Measurements from ENCODE around the gene SLC6A13. TPM values are rescaled to one million over a fixed set of nuclear protein-coding genes. Genes with fewer than 3 reads are reported as not detected.

The SLC6A13 gene
- total RNA-seq, 1 donor from 2014 or later: 0.79 TPM

DNA sequence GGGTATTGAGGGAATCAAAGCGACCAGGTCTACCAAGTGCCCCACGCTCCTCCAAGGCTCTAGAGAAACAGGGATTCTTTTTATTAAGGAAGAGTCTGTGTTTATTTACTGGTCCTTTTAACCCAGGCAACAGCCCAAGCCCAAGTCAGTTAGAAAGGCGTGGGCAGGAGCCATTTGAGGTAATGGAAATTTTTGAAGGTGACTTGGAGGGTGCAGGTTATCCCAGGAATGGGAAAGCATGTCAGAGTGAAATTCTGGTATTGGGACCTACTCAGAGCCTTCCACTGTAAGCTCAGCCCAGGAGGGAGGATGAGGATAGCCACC lies 51.5 kb downstream of the SLC6A13 start:
- DNase-seq (ENCODE audit: low read depth) (no peak), FAIRE-seq (no peak)
- TF ChIP-seq, protein P1, sequence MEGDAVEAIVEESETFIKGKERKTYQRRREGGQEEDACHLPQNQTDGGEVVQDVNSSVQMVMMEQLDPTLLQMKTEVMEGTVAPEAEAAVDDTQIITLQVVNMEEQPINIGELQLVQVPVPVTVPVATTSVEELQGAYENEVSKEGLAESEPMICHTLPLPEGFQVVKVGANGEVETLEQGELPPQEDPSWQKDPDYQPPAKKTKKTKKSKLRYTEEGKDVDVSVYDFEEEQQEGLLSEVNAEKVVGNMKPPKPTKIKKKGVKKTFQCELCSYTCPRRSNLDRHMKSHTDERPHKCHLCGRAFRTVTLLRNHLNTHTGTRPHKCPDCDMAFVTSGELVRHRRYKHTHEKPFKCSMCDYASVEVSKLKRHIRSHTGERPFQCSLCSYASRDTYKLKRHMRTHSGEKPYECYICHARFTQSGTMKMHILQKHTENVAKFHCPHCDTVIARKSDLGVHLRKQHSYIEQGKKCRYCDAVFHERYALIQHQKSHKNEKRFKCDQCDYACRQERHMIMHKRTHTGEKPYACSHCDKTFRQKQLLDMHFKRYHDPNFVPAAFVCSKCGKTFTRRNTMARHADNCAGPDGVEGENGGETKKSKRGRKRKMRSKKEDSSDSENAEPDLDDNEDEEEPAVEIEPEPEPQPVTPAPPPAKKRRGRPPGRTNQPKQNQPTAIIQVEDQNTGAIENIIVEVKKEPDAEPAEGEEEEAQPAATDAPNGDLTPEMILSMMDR (IDR thresholded peaks at IDR 0.05; ENCODE audit: insufficient read depth, low read length, severe bottlenecking): no peak
- H3K36me3 ChIP-seq (ENCODE audit: control insufficient read depth, insufficient read depth, low read length): no peaks in the 10 kb centered on the region
- peaks cover 11% of the 10 kb centered on the region for H3K27me3 ChIP-seq (ENCODE audit: control insufficient read depth, insufficient read depth, low read length)
- no peak overlapping the region for H3K4me3 ChIP-seq (ENCODE audit: low read depth, low read length)

DNA sequence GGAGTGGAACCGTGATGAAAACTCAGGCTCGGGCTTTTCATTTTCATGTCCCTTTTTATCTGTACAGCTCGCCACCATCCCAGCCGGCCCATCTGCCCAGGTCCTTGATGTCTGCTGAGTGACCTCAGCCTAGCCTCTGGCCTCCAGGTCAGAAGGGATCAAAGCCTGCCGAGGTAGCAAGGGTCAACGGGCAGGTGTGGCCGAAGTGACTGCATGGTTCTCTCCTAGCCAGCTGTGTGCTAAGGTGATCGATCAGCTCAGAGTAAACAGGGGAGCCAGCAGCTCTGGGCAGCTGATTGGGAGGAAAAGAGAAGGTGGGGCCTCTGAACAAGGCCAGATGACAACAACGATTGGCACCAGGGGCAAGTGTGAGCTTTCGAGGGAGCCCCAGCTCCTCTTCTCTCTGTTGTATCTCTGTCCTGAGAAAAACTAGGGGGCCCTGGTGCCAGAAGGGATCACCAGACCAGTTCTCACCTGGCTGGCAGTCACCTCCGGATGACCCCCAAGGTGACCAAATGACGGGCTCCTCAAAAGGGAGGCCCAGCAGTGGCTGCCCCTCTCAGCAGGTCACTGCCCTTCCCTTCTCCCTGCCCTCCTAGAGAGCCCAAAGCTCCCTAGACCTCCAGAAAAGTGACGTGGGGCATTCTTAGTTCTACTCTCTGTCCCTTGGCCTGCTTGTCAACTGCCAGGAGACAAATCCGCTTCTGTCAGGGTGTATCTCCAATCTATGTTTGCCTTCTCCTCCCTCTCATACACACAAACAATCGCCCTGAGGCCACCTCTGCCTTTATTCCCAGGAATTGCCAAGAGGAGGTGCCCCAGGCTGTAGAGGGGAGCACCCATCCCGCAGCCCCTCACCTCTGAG lies 52.1 kb downstream of the SLC6A13 start:
- FAIRE-seq: no peak

DNA sequence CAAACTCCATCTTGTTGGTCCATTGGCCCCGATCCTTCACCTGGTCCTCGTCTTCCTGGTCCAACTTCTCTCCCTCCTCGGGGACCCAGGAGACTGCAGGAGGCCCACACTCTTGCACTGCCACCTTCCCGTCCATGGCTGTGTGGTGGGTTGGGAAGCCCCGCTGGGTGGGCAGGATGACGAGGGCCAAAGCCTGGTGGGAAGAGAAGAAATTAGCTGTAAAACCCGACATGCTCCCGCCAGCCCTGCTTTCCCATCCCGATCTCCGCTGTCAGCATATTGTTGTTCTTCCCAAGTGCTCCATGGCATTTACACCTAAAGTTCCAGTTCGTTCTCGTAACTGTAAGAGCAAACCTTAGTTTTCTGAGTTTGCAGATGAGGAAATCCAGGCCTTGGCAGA lies 52.8 kb downstream of the SLC6A13 start:
- H3K4me3 ChIP-seq (ENCODE audit: low read depth, low read length): no peak overlapping the region
- no peaks in the 10 kb centered on the region for H3K36me3 ChIP-seq (ENCODE audit: control insufficient read depth, insufficient read depth, low read length)
- TF ChIP-seq, protein P1 (IDR thresholded peaks at IDR 0.05; ENCODE audit: insufficient read depth, low read length, severe bottlenecking): no peak
- FAIRE-seq (peak; percentile 47), DNase-seq (ENCODE audit: low read depth) (no peak)
- peaks cover 13% of the 10 kb centered on the region for H3K27me3 ChIP-seq (ENCODE audit: control insufficient read depth, insufficient read depth, low read length)

More for the DNA sequence above, 52.1 kb downstream of the SLC6A13 start:
- Histone ChIP-seq H3K4me3 (ENCODE audit: low read depth, low read length) (no peak overlapping the region), H3K36me3 (ENCODE audit: control insufficient read depth, insufficient read depth, low read length) (no peaks in the 10 kb centered on the region), H3K27me3 (ENCODE audit: control insufficient read depth, insufficient read depth, low read length) (peaks cover 11% of the 10 kb centered on the region)
- TF ChIP-seq, protein P1 (IDR thresholded peaks at IDR 0.05; ENCODE audit: insufficient read depth, low read length, severe bottlenecking): no peak
- no peak for DNase-seq (ENCODE audit: low read depth)

DNA sequence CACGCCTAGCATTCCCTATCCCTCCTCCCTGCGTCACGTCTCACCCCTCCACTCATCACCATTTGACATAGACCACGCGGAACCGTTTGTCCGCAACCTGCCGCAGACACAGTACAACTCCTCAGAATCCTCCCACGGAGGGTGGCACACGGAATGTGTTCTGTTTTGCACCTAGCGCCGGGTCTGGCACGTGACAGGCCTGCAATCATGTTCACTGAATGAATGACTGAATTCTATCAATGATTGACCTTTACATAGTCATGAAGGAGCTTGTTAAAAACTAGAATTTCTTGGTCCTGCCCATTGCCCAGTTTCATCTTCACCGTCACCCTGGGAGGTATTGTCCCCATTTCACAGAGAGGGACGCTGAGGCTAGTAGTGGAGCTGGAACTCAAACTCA lies 53.4 kb downstream of the SLC6A13 start:
- H3K36me3 ChIP-seq (ENCODE audit: control insufficient read depth, insufficient read depth, low read length): no peaks in the 10 kb centered on the region
- DNase-seq (ENCODE audit: low read depth) (no peak), FAIRE-seq (no peak)
- H3K27me3 ChIP-seq (ENCODE audit: control insufficient read depth, insufficient read depth, low read length): peaks cover 13% of the 10 kb centered on the region
- H3K4me3 ChIP-seq (ENCODE audit: low read depth, low read length): no peak overlapping the region
- TF ChIP-seq, protein P1 (IDR thresholded peaks at IDR 0.05; ENCODE audit: insufficient read depth, low read length, severe bottlenecking): no peak

DNA sequence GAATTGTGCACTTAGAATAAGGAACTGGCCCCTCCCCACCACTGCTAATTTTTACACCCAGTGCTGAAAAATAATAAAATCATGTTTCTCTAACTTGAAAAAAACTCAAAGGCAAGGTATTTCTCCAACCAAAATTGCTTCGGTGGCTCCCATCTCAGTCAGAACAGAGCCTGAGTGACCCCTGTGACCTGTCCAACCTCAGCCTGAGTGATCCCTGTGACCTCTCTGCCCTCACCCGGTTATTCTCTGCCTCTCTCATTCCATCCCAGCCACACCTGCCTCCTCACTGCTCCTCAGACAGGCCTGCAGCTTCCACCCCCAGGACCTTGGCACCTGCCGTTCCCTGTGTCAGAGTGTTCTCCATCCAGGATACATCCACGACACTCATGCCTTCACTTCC lies 53.8 kb downstream of the SLC6A13 start:
- Histone ChIP-seq H3K4me3 (ENCODE audit: low read depth, low read length) (no peak overlapping the region), H3K27me3 (ENCODE audit: control insufficient read depth, insufficient read depth, low read length) (peaks cover 14% of the 10 kb centered on the region), H3K36me3 (ENCODE audit: control insufficient read depth, insufficient read depth, low read length) (no peaks in the 10 kb centered on the region)
- TF ChIP-seq, protein P1 (IDR thresholded peaks at IDR 0.05; ENCODE audit: insufficient read depth, low read length, severe bottlenecking): no peak
- FAIRE-seq (no peak), DNase-seq (ENCODE audit: low read depth) (no peak)

DNA sequence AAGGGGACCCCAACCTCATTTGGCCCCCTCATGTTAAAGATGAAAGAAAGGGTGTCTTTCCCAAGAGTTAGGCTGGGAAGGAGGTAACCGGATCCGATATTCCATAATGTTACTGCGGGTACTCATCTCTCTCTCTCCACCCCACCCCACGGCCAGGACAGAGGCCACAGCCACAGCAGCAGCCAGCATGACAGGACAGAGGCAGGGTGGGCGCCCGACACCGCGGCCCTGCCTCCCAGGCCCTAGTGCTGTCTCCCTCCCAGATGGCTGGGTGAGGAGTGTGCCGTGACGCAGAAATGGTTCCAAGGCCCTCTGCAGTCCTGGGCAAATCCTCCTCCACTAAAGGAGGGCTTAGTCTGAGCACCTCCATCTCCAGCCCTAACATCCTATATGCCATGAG lies 54.8 kb downstream of the SLC6A13 start:
- TF ChIP-seq, protein P1 (IDR thresholded peaks at IDR 0.05; ENCODE audit: insufficient read depth, low read length, severe bottlenecking): no peak
- FAIRE-seq (no peak), DNase-seq (ENCODE audit: low read depth) (no peak)
- Histone ChIP-seq H3K36me3 (ENCODE audit: control insufficient read depth, insufficient read depth, low read length) (no peaks in the 10 kb centered on the region), H3K4me3 (ENCODE audit: low read depth, low read length) (no peak overlapping the region), H3K27me3 (ENCODE audit: control insufficient read depth, insufficient read depth, low read length) (peaks cover 9% of the 10 kb centered on the region)

Measured in bronchial epithelial cell (primary cell).